ENCODE results near the gene BOD1L2. TPM values are rescaled to one million over a fixed set of nuclear protein-coding genes. Genes with fewer than 3 reads are reported as not detected.

BOD1L2 gene
- total RNA-seq, 1 experiment from 2014 or later: not detected

GRCh38 chr18:57190026-57190425 is 43.1 kb downstream of the BOD1L2 start:
- ChIA-PET RAD21 (ENCODE audit: low non-redundant PET in 1 of 2, low total read pairs in 2 of 2, uncharacterized antibody in 2 of 2, unreplicated experiment in 2 of 2) (no interaction called here), POLR2A (no interaction called here), CTCF (no interaction called here)
- ATAC-seq (no peak), DNase-seq (ENCODE audit: low read depth, low spot score) (no peak)
- Histone ChIP-seq H3K9me2 (ENCODE audit: insufficient read depth) (no peaks in the 10 kb centered on the region), H3K27me3 (ENCODE audit: insufficient read depth, low read length) (peaks cover 40% of the 10 kb centered on the region), H3K9ac (ENCODE audit: low read length) (no peak overlapping the region), H3K27ac (ENCODE audit: low read depth, low read length) (no peak overlapping the region), H3K9me3 (ENCODE audit: control insufficient read depth in 1 of 2, insufficient read depth in 1 of 2, low read depth in 1 of 2, low read length in 2 of 2) (peaks cover 3% of the 10 kb centered on the region in 2 experiments; a peak in 1 of 4 replicates), H3K36me3 (ENCODE audit: control insufficient read depth in 1 of 2, insufficient read depth in 2 of 2, low read length in 2 of 2) (no peaks in the 10 kb centered on the region), H3K4me2 (ENCODE audit: low read length) (no peak overlapping the region), H3K4me3 (replicated peaks in 1 of 2; ENCODE audit: low read depth in 1 of 2, low read length in 2 of 2) (no peak overlapping the region), H4K20me1 (ENCODE audit: insufficient read depth) (no peaks in the 10 kb centered on the region), H3K4me1 (ENCODE audit: control insufficient read depth in 1 of 2, insufficient read depth in 2 of 2, low read length in 2 of 2) (no peaks in the 10 kb centered on the region), H3K79me2 (ENCODE audit: insufficient read depth, low read length) (no peaks in the 10 kb centered on the region), H2AFZ (ENCODE audit: low read depth, low read length, poor library complexity, severe bottlenecking) (no peak overlapping the region)
- no peak for TF ChIP-seq POLR2AphosphoS5 (IDR thresholded peaks at IDR 0.05; ENCODE audit: low read depth, low read length)
- TF ChIP-seq EZH2 (IDR thresholded peaks at IDR 0.05): no peak
- TF ChIP-seq CEBPB (IDR thresholded peaks at IDR 0.05; ENCODE audit: low read depth): no peak
- TF ChIP-seq CTCF (IDR thresholded peaks at IDR 0.05 in 2 of 3, conservative IDR thresholded peaks at IDR 0.05 in 1 of 3; ENCODE audit: borderline replicate concordance in 1 of 3, insufficient read depth in 1 of 3, low read depth in 2 of 3, low read length in 2 of 3): no peak
- intact Hi-C loops (cut with micrococcal nuclease): no loop called here
- BruUV-seq (replicated peaks): no TSS peak

GRCh38 chr18:57194070-57194469 is 47.2 kb downstream of the BOD1L2 start:
- Histone ChIP-seq H3K4me2 (ENCODE audit: low read length) (no peak overlapping the region), H3K36me3 (ENCODE audit: control insufficient read depth in 1 of 2, insufficient read depth in 2 of 2, low read length in 2 of 2) (no peaks in the 10 kb centered on the region), H4K20me1 (ENCODE audit: insufficient read depth) (no peaks in the 10 kb centered on the region), H3K9ac (ENCODE audit: low read length) (no peak overlapping the region), H3K79me2 (ENCODE audit: insufficient read depth, low read length) (no peaks in the 10 kb centered on the region), H3K9me3 (ENCODE audit: control insufficient read depth in 1 of 2, insufficient read depth in 1 of 2, low read depth in 1 of 2, low read length in 2 of 2) (no peaks in the 10 kb centered on the region), H3K9me2 (ENCODE audit: insufficient read depth) (no peaks in the 10 kb centered on the region), H3K27ac (ENCODE audit: low read depth, low read length) (no peak overlapping the region), H3K27me3 (ENCODE audit: insufficient read depth, low read length) (peaks cover 46% of the 10 kb centered on the region), H2AFZ (ENCODE audit: low read depth, low read length, poor library complexity, severe bottlenecking) (no peak overlapping the region), H3K4me1 (ENCODE audit: control insufficient read depth in 1 of 2, insufficient read depth in 2 of 2, low read length in 2 of 2) (no peaks in the 10 kb centered on the region), H3K4me3 (replicated peaks in 1 of 2; ENCODE audit: low read depth in 1 of 2, low read length in 2 of 2) (no peak overlapping the region)
- ChIA-PET CTCF (no interaction called here), POLR2A (no interaction called here), RAD21 (ENCODE audit: low non-redundant PET in 1 of 2, low total read pairs in 2 of 2, uncharacterized antibody in 2 of 2, unreplicated experiment in 2 of 2) (no interaction called here)
- BruUV-seq (replicated peaks): no TSS peak
- intact Hi-C loops (cut with micrococcal nuclease): no loop called here
- DNase-seq (ENCODE audit: low read depth, low spot score) (no peak), ATAC-seq (no peak)
- TF ChIP-seq CBX3 (IDR thresholded peaks at IDR 0.05; ENCODE audit: low read depth): no peak
- no peak for TF ChIP-seq EGR1 (IDR thresholded peaks at IDR 0.05; ENCODE audit: low read depth)
- TF ChIP-seq SRF (IDR thresholded peaks at IDR 0.05; ENCODE audit: low read depth): no peak
- TF ChIP-seq YY1 (IDR thresholded peaks at IDR 0.05; ENCODE audit: extremely low read depth, insufficient replicate concordance, low read depth, low read length): no peak
- no peak for TF ChIP-seq JUND (IDR thresholded peaks at IDR 0.05)
- TF ChIP-seq POLR2AphosphoS5 (IDR thresholded peaks at IDR 0.05; ENCODE audit: low read depth, low read length): no peak
- TF ChIP-seq SIN3A (IDR thresholded peaks at IDR 0.05; ENCODE audit: low read depth): no peak

Data from HCT116 (cell line).